NT2/D1 (cell line): ENCODE data around the gene TTPAL.

Experiments
- DNase-seq: peaks from one replicate; pipeline ENCODE4 v3.0.0-alpha.2; 2011; ENCODE audit warnings: low read depth, low spot score
- H3K27me3 ChIP-seq: 2 replicates; pipeline ENCODE4 v1.6.0; 2011; ENCODE audit warnings: mild to moderate bottlenecking; ENCODE audit not compliant: insufficient read length, insufficient read depth
- H3K36me3 ChIP-seq: 2 replicates; pipeline ENCODE4 v1.6.1; 2011; ENCODE audit warnings: mild to moderate bottlenecking, low read length, mixed read lengths; ENCODE audit not compliant: insufficient read depth, insufficient read length
- H3K4me1 ChIP-seq: 2 replicates; pipeline ENCODE4 v1.5.1; 2011; ENCODE audit not compliant: insufficient read depth, insufficient read length
- H3K4me3 ChIP-seq: 2 replicates; pipeline ENCODE4 v1.5.1; 2011; ENCODE audit warnings: low read depth; ENCODE audit not compliant: insufficient read length
- H3K9ac ChIP-seq: 2 replicates; pipeline ENCODE4 v1.6.0; 2011; ENCODE audit warnings: low read depth; ENCODE audit not compliant: insufficient read length
- H3K9me3 ChIP-seq: 2 replicates; pipeline ENCODE4 v1.5.1; 2011; ENCODE audit warnings: mild to moderate bottlenecking, low read length; ENCODE audit not compliant: insufficient read depth
- SUZ12 ChIP-seq: IDR thresholded peaks from 2 replicates; pipeline ENCODE4 v1.6.1; 2011; ENCODE audit not compliant: insufficient read length, insufficient read depth; ENCODE audit errors: extremely low read depth
- YY1 ChIP-seq: IDR thresholded peaks from 2 replicates; pipeline ENCODE4 v1.6.1; 2011; ENCODE audit not compliant: insufficient read length, insufficient read depth
- ZNF274 ChIP-seq: IDR thresholded peaks from 2 replicates; pipeline ENCODE4 v1.6.1; 2011; ENCODE audit warnings: mild to moderate bottlenecking, low read depth, low read length

The TTPAL gene

DNA sequence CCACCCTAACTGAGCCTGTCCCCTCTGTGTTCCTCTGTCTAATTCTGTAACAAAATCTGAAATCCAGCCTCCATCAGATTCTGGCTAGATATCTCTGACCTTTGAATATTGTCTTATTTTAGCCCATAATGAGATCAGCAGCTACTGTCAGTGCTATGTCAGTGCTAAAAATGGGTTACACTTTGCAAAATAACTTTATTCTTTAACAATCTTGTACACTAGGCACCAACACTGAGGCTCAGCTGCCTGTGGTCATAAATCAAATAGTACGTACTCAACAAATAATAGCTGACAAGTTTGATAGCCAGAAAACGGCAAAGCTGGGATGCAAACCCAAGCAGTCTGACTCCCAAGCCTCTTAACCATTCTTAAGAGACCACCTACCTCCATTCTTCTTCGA is 22.1 kb downstream of the TTPAL start:
- H3K4me1 ChIP-seq, result no peaks in the 10 kb centered on the region
- no peaks in the 10 kb centered on the region for H3K9me3 ChIP-seq
- H3K36me3 ChIP-seq, result peaks cover 74% of the 10 kb centered on the region
- H3K4me3 ChIP-seq, result no peak overlapping the region
- H3K9ac ChIP-seq, result no peak overlapping the region
- no peak for DNase-seq
- TF ChIP-seq SUZ12 (no peak), ZNF274 (no peak), YY1 (no peak)
- no peaks in the 10 kb centered on the region for H3K27me3 ChIP-seq

DNA sequence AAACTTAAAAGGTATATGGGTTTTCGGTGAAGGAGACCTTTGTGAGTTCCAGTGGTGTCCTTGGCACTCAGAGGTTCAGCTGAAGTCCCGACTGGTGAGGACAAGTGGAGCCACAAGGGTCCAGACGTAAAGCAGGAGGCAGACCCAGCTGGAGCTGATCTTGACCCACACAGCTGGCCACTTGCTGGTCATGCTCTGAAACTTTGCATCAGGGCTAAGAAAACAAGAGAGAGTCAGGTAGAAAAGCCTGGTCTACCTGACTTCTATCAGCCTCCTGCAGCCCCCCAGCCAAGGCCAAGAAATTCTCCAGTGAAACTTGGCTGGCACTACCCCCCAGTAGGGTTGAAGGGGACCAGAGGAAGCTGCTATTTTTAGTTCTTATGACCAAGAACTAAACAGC is 24.5 kb downstream of the TTPAL start:
- H3K27me3 ChIP-seq, result no peaks in the 10 kb centered on the region
- H3K36me3 ChIP-seq, result peaks cover 83% of the 10 kb centered on the region
- no peak overlapping the region for H3K9ac ChIP-seq
- H3K4me3 ChIP-seq, result no peak overlapping the region
- no peaks in the 10 kb centered on the region for H3K9me3 ChIP-seq
- DNase-seq, result no peak
- TF ChIP-seq YY1 (no peak), ZNF274 (no peak), SUZ12 (no peak)
- H3K4me1 ChIP-seq, result no peaks in the 10 kb centered on the region

DNA sequence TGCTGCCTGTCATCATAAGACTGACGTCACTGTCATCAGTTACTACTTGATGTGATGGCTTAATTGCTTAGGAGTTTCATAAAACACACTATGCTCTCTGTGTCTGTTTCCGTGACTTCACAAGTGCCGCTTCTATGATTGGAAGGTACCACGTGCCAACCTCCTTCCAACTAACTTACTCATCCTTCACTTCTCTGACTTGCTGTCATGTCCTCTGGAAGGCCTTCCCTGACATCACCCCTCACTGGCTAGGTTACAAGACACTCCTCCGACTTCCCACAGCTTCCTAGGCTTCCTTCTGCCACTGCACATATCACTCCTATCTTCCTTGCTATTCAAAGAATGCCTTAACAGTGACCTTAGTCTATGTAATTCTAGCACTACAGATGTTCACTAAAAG is 25.8 kb downstream of the TTPAL start:
- Histone ChIP-seq H3K4me3 (no peak overlapping the region), H3K36me3 (peaks cover 82% of the 10 kb centered on the region), H3K4me1 (no peaks in the 10 kb centered on the region), H3K27me3 (no peaks in the 10 kb centered on the region), H3K9ac (no peak overlapping the region), H3K9me3 (no peaks in the 10 kb centered on the region)
- TF ChIP-seq YY1 (no peak), SUZ12 (no peak), ZNF274 (no peak)
- DNase-seq, result no peak

DNA sequence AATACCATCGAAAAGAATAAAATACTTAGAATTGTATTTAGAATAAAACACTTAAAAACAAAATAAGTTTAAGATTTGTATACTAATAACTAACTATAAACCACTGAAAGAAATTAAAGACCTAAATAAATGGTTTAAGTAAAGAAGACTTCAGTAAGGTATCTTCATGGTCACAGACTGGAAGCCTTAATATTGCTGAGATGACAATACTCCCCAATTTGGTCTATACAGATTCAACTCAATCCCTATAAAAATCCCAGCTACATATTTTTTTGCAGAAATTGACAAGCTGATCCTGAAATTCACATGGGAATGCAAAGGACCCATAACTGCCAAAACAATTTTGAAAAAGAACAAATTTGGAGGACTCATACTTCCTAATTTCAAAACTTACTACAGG is 27.3 kb downstream of the TTPAL start:
- DNase-seq, result no peak

DNA sequence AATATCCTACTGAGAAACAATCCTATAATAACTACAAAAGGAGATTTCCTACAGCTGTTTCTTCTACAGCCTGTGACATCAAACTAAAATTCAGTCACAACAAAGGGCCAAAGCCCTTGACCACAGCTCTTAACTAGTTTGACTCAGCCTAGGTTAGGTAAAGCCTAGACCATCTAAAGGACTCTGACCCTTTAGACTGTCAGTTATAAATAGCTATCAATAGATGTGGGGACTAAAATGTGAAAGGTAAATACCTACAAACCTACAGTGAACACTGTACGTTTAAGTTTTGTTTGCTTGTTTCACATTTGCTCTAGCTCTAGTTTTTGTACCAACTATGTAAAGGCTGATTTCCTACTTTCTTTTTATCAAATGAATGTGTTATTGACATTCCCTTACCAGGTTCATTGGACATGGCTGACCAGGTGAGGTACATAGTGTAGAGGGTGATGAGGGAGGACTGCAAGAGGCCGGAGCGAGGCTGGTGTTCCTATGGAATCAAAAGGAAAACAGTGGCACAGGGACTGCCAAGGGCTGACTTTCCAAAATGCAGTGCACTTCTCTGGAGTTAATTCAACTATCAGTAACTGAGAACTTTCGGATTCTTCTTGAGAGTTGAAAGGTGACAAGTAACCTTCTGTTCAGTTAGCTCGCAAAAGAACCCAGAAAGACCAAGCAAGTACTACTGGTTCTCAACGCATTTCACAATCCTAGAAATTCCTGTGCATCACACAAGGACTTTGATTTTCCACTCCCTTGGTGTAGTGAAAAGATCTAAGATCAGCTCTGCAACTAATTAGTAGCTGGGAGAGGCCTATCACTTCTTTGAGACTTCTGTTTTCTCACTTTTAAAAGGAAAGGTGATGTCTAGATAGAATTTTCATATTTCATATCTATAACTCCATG is 29.0 kb downstream of the TTPAL start:
- H3K9me3 ChIP-seq, result no peaks in the 10 kb centered on the region
- no peaks in the 10 kb centered on the region for H3K4me1 ChIP-seq
- TF ChIP-seq ZNF274, result no peak
- no peak for TF ChIP-seq SUZ12
- no peak for TF ChIP-seq YY1
- no peak overlapping the region for H3K9ac ChIP-seq
- no peaks in the 10 kb centered on the region for H3K27me3 ChIP-seq
- peaks cover 96% of the 10 kb centered on the region for H3K36me3 ChIP-seq
- no peak for DNase-seq
- H3K4me3 ChIP-seq, result no peak overlapping the region

More for the DNA sequence above, 27.3 kb downstream of the TTPAL start:
- Histone ChIP-seq H3K4me1 (no peaks in the 10 kb centered on the region), H3K36me3 (peaks cover 91% of the 10 kb centered on the region), H3K9me3 (no peaks in the 10 kb centered on the region), H3K4me3 (no peak overlapping the region), H3K9ac (no peak overlapping the region), H3K27me3 (no peaks in the 10 kb centered on the region)
- no peak for TF ChIP-seq YY1
- TF ChIP-seq SUZ12, result no peak
- no peak for TF ChIP-seq ZNF274

DNA sequence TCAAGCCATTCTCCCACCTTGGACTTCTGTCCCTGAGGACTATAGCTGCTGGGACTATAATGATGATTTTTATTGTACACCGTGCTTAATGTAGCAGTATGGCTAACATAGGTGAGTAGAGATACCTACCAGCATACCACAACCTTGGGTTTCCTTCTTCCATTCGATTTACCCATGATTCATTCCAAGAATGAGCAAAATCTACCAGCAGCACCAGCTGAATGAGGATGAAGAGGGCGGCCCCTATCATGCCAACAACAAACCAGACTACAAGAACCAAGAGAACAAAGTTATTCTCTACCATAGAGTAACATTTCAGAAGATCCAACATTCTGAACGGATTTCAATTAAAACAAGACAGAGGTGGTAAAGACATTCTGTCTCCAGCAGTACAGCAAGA is 34.1 kb downstream of the TTPAL start:
- H3K4me3 ChIP-seq, result no peak overlapping the region
- H3K9me3 ChIP-seq, result no peaks in the 10 kb centered on the region
- peaks cover 68% of the 10 kb centered on the region for H3K36me3 ChIP-seq
- H3K9ac ChIP-seq, result no peak overlapping the region
- DNase-seq, result no peak
- no peaks in the 10 kb centered on the region for H3K4me1 ChIP-seq
- no peaks in the 10 kb centered on the region for H3K27me3 ChIP-seq
- TF ChIP-seq YY1, result no peak
- TF ChIP-seq ZNF274, result no peak
- no peak for TF ChIP-seq SUZ12

DNA sequence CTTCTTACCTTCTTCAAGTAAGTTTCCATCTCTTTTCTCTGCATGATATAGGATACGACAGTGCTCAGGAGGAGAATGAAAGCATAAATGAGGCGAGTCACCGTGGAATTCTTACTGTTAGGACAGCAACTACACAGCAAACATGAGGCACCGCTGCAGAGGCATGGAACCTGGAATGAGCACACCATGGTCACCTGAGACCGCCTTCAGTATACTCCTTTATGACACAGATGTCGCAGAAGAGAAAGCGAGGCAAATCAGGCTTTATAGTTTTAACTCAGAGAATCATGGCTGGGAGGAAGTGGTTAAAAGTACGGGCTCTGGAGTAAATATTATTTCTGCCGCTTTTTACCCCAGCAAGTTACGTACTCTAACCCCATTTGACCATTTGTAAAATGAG is 38.2 kb downstream of the TTPAL start:
- no peak for TF ChIP-seq YY1
- TF ChIP-seq SUZ12, result no peak
- TF ChIP-seq ZNF274, result no peak
- Histone ChIP-seq H3K9me3 (no peaks in the 10 kb centered on the region), H3K4me3 (no peak overlapping the region), H3K36me3 (peaks cover 33% of the 10 kb centered on the region), H3K27me3 (no peaks in the 10 kb centered on the region), H3K4me1 (no peaks in the 10 kb centered on the region), H3K9ac (no peak overlapping the region)
- no peak for DNase-seq
